ENCODE results near the gene ALDH3A1. TPM values are rescaled to one million over a fixed set of nuclear protein-coding genes. Genes with fewer than 3 reads are reported as not detected.

Gene ALDH3A1
- total RNA-seq, 1 experiment from 2014 or later: 0.39 TPM

- Mint-ChIP-seq H3K27ac (peak overlapping the region in 1 of 3 experiments; percentile 28; a peak in 1 of 7 replicates), H3K9me3 (peaks cover 0 to 3% of the 10 kb centered on the region in 2 experiments; a peak in 1 of 5 replicates), H3K27me3 (ENCODE audit: low read depth) (peaks cover 18% of the 10 kb centered on the region), H3K36me3 (ENCODE audit: insufficient read depth in 1 of 3, low read depth in 3 of 3) (no peaks in the 10 kb centered on the region; a peak in 1 of 7 replicates), H3K4me3 (no peak overlapping the region; a peak in 1 of 5 replicates), H3K4me1 (peaks cover 19 to 25% of the 10 kb centered on the region in 2 experiments)
- Histone ChIP-seq H2AFZ (ENCODE audit: low read length) (no peak overlapping the region), H3K9me3 (ENCODE audit: control insufficient read depth, low read depth, low read length) (no peaks in the 10 kb centered on the region), H3K79me1 (ENCODE audit: insufficient read depth, low read depth, low read length, poor library complexity, severe bottlenecking) (no peaks in the 10 kb centered on the region), H3K23me2 (ENCODE audit: insufficient read length, low read depth, low read length, poor library complexity, severe bottlenecking) (peaks cover 7% of the 10 kb centered on the region), H3K18ac (ENCODE audit: insufficient read length, low read depth, low read length) (no peak overlapping the region), H2BK12ac (ENCODE audit: insufficient read length, low read depth, low read length) (no peak overlapping the region), H3K27ac (ENCODE audit: insufficient read length, low read depth, low read length) (no peak overlapping the region), H2BK15ac (ENCODE audit: low read depth, low read length) (no peak overlapping the region), H3T11ph (ENCODE audit: low read length) (no peak overlapping the region), H4K20me1 (ENCODE audit: control insufficient read depth, insufficient read depth, insufficient read length) (no peaks in the 10 kb centered on the region), H3K79me2 (ENCODE audit: insufficient read depth, low read length) (no peaks in the 10 kb centered on the region), H3K9ac (ENCODE audit: extremely low read depth, insufficient read length, low read length) (no peak overlapping the region), H2BK5ac (ENCODE audit: insufficient read length, low read length) (no peak overlapping the region), H3K56ac (ENCODE audit: insufficient read length, low read depth, low read length) (no peak overlapping the region), H3K14ac (ENCODE audit: insufficient read depth, low read length) (no peak overlapping the region), H4K8ac (replicated peaks; ENCODE audit: insufficient read length, low read depth, low read length) (no peak overlapping the region), H3K4me1 (ENCODE audit: insufficient read depth, low read length) (no peaks in the 10 kb centered on the region), H3K4me2 (ENCODE audit: insufficient read depth, insufficient read length, low read length) (no peak overlapping the region), H4K91ac (ENCODE audit: insufficient read length, low read depth, low read length) (no peak overlapping the region), H2BK20ac (ENCODE audit: low read depth, low read length, poor library complexity, severe bottlenecking) (no peak overlapping the region), H3K27me3 (ENCODE audit: insufficient read depth, low read length) (no peaks in the 10 kb centered on the region; the same call in 1 of the 2 replicates), H2AK5ac (ENCODE audit: insufficient read length, low read length) (no peak overlapping the region), H3K4ac (ENCODE audit: low read depth, low read length) (no peak overlapping the region), H4K5ac (ENCODE audit: insufficient read length, low read depth, low read length) (no peak overlapping the region), H2BK120ac (ENCODE audit: low read depth, low read length, poor library complexity, severe bottlenecking) (no peak overlapping the region), H3K23ac (ENCODE audit: insufficient read length, low read depth, low read length) (no peak overlapping the region)
- no peak for TF ChIP-seq CTCF (conservative IDR thresholded peaks at IDR 0.05)
- DNase-seq: no peak
- WGBS (ENCODE audit: extremely low coverage, insufficient read length, low lambda C conversion rate): no CpG with 5 or more reads among the region's 20 CpGs
These were observed 1.6 kb downstream of the ALDH3A1 start for GRCh38 chr17:19746517-19746916.
